H1 (cell line): ENCODE measurements around the gene DMXL1. TPM values are rescaled to one million over a fixed set of nuclear protein-coding genes. Genes with fewer than 3 reads are reported as not detected.

Experiments used
- ASH2L ChIP-seq: fragments of 200-600, 300-600 bp; sonication (generic); IDR thresholded peaks from one replicate; pipeline ENCODE4 v1.7.1; 2017; ENCODE audit warnings: low read length
- ATF3 ChIP-seq: IDR thresholded peaks from 2 replicates; pipeline ENCODE4 v1.6.1; 2011; ENCODE audit warnings: low read depth, mild to moderate bottlenecking, low read length; ENCODE audit not compliant: insufficient read depth
- BACH1 ChIP-seq: IDR thresholded peaks from 2 replicates; pipeline ENCODE4 v1.6.1; 2012; ENCODE audit warnings: low read length, improper control_type of control experiment
- GABPA ChIP-seq: IDR thresholded peaks from 2 replicates; pipeline ENCODE4 v1.6.1; 2011; ENCODE audit warnings: mild to moderate bottlenecking, low read length, moderate library complexity, borderline replicate concordance; ENCODE audit not compliant: insufficient read depth
- POLR2AphosphoS5 ChIP-seq: IDR thresholded peaks from 2 replicates; pipeline ENCODE4 v1.6.1; 2011; ENCODE audit warnings: low read depth, low read length
- SUZ12 ChIP-seq: fragments of 200-600 bp; sonication (generic); IDR thresholded peaks from 2 replicates; pipeline ENCODE4 v1.6.1; 2012; ENCODE audit warnings: mild to moderate bottlenecking, inconsistent platforms, low read length, moderate library complexity, mixed read lengths
- polyA plus RNA-seq, 7 experiments: library from polyadenylated mRNA; depleted of rRNA in 3 of 7; stranded (reverse) in 5 of 7; unstranded in 2 of 7; fragments of >200 nt in 5 of 7; fragments of 200-250 nt in 2 of 7; gene quantifications; 1 replicate in 5 of 7; 2 replicates in 1 of 7; 4 replicates in 1 of 7; pipeline versions ENCODE4 v1.2.1 to v1.2.3, GENCODE V29; 2011 to 2013; ENCODE audit warnings: missing spikeins in 2 of 7, mixed read lengths in 2 of 7
- total RNA-seq: library from RNA; stranded (reverse); fragmentation: NEBNext Ultra II Directional; extraction: Animal tissue kit (Norgen Biotek cat#: 25700); gene quantifications from 2 replicates; pipeline ENCODE4 v1.2.1, GENCODE V29; 2021

DMXL1 gene
- total and polyA plus RNA-seq, 2 of the 8 experiments (the other 6 are each of a cell fraction or from before 2014, with no cell fraction given): 10.1 to 43.9 TPM

DNA sequence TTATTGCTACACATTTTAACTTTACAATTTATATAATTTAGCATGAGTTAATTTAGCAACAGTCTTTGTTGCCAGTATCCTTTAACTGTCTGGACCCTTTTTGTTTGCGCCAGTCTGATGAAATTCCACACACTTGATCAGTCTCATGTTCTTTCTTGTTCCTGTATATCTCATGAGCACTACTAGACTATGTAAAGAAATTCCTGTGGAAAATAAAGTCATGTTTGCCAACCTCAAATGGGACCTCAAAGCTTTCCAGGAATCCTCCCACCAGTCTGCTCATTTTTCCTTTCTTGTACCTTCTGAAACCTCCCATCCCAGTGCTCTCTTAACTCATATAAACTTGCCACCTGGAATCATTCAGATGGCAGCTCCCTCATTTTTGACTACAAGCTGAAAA, 8.0 kb downstream of the DMXL1 start (continued):
- no peak for TF ChIP-seq SUZ12
- no peak for TF ChIP-seq ATF3
- no peak for TF ChIP-seq POLR2AphosphoS5
- TF ChIP-seq GABPA: no peak
- TF ChIP-seq BACH1: no peak
- no peak for TF ChIP-seq ASH2L
